Activated CD4-positive, alpha-beta T cell treated with anti-CD3 and anti-CD28 coated beads for 24 hours (primary cell): ENCODE measurements around the gene PSMD7.

ENCODE experiments used
- DNase-seq, 2 donors: peaks; one replicate each; pipeline ENCODE4 v3.0.0-alpha.2; 2020; ENCODE audit warnings: low read depth in 2 of 2

PSMD7 gene

GRCh38 chr16:74296432-74297144 is at the start of gene PSMD7:
TSS of gene PSMD7 (plus strand) at chr16:74296814. CDS start at chr16:74296915, 101 bp downstream.
- DNase-seq: peak; percentile 77 to 86

GRCh38 chr16:74249254-74249653 is 47.4 kb upstream of the PSMD7 start:
- no peak for DNase-seq

- no peak for DNase-seq
Observed at GRCh38 chr16:74249846-74250245, 46.8 kb upstream of the PSMD7 start.

GRCh38 chr16:74252329-74252728 is 44.3 kb upstream of the PSMD7 start:
- DNase-seq: no peak

- no peak for DNase-seq
Observed at GRCh38 chr16:74253161-74253938, 43.3 kb upstream of the PSMD7 start.

- no peak for DNase-seq
Observed at GRCh38 chr16:74257061-74257460, 39.6 kb upstream of the PSMD7 start.

- DNase-seq: no peak
Observed at GRCh38 chr16:74261068-74261467, 35.5 kb upstream of the PSMD7 start.

GRCh38 chr16:74264811-74265210 is 31.8 kb upstream of the PSMD7 start:
- DNase-seq: no peak

GRCh38 chr16:74268372-74268782 is 28.2 kb upstream of the PSMD7 start:
- no peak for DNase-seq

- DNase-seq: no peak
Observed at GRCh38 chr16:74271872-74272271, 24.7 kb upstream of the PSMD7 start.

GRCh38 chr16:74275031-74275636 is 21.5 kb upstream of the PSMD7 start:
- DNase-seq: no peak

GRCh38 chr16:74275711-74276110 is 20.9 kb upstream of the PSMD7 start:
- no peak for DNase-seq

- no peak for DNase-seq
Observed at GRCh38 chr16:74277974-74278373, 18.6 kb upstream of the PSMD7 start.

- DNase-seq: no peak
Observed at GRCh38 chr16:74279266-74279665, 17.3 kb upstream of the PSMD7 start.

GRCh38 chr16:74279805-74280204 is 16.8 kb upstream of the PSMD7 start:
- no peak for DNase-seq

GRCh38 chr16:74280448-74280847 is 16.2 kb upstream of the PSMD7 start:
- DNase-seq: no peak

- DNase-seq: no peak
Observed at GRCh38 chr16:74281300-74281699, 15.3 kb upstream of the PSMD7 start.

- no peak for DNase-seq
Observed at GRCh38 chr16:74283716-74284115, 12.9 kb upstream of the PSMD7 start.

- no peak for DNase-seq
Observed at GRCh38 chr16:74288065-74288464, 8.5 kb upstream of the PSMD7 start.

GRCh38 chr16:74290356-74290755 is 6.3 kb upstream of the PSMD7 start:
- DNase-seq: no peak

GRCh38 chr16:74291176-74291575 is 5.4 kb upstream of the PSMD7 start:
- DNase-seq: no peak

GRCh38 chr16:74291577-74292208 is 4.9 kb upstream of the PSMD7 start:
- DNase-seq: no peak

GRCh38 chr16:74296104-74296431 is 546 bp upstream of the PSMD7 start:
- no peak for DNase-seq
